Measurements from ENCODE around the gene ZNF22. TPM values are rescaled to one million over a fixed set of nuclear protein-coding genes. Genes with fewer than 3 reads are reported as not detected.
A peak's percentile ranks its signal among the peaks of the same experiment; 100 is the strongest.

The ZNF22 gene
- total RNA-seq (2021), result 22.4 and 29.9 TPM in 2 replicates
- Bru-seq, nascent RNA, result percentile 83 among the genes with signal in this experiment
- percentile 96 among the genes with signal in this experiment for BruChase-seq, experiment 1, labeled RNA remaining after a 2-hour chase
- percentile 95 among the genes with signal in this experiment for BruChase-seq, experiment 2, labeled RNA remaining after a 6-hour chase
- long read RNA-seq, transcript ZNF22-201 (2 exons, 2,551 nt), result major isoform, 149 of 153 reads
- long read RNA-seq, partial matches to known transcripts, result 4 of 153 reads
- long read RNA-seq, other reads (novel, unspliced or antisense), result 0 of 153 reads

- intact Hi-C loops (cut with micrococcal nuclease; ENCODE audit: unreplicated experiment), result loop anchor here (1.0 to 10.0 kb wide), 4 partner anchors 23 to 374 kb away; partner anchors contain the start of genes ALOX5 and DEPP1
- H2AFZ ChIP-seq, result peak within 1 kb of the TSS; percentile 81
- H3K79me2 ChIP-seq (ENCODE audit: low read depth), result peaks cover 8% of the 10 kb centered on the region
- H3K4me2 ChIP-seq, result peak within 1 kb of the TSS; percentile 93
- peaks cover 41% of the 10 kb centered on the region for H3K4me1 ChIP-seq (replicated peaks; ENCODE audit: insufficient read depth)
- H4K20me1 ChIP-seq (ENCODE audit: insufficient read depth), result no peaks in the 10 kb centered on the region
- no peaks in the 10 kb centered on the region for H3K27me3 ChIP-seq (ENCODE audit: insufficient read depth, low read depth)
- POLR2A ChIA-PET (ENCODE audit: unreplicated experiment), result interaction anchor here (1.2 kb wide), 1 partner anchor 22 kb away, joined by 13 read pairs; the partner anchor contains the start of gene DEPP1
- peaks cover 22% of the 10 kb centered on the region for H3F3A ChIP-seq (ENCODE audit: insufficient read depth, low read depth)
- H3K27ac ChIP-seq, result peak within 1 kb of the TSS; percentile 60
- peaks cover 29% of the 10 kb centered on the region; the same call in 1 of the 2 replicates for H3K36me3 ChIP-seq (ENCODE audit: low read depth)
- BruUV-seq (replicated peaks), result no TSS peak
- no peak for TF ChIP-seq CTCF (conservative IDR thresholded peaks at IDR 0.05)
- no peak for TF ChIP-seq EZH2 (IDR thresholded peaks at IDR 0.05; ENCODE audit: low read depth)
- DNase-seq, result peak; percentile 35 to 67
- peak within 1 kb of the TSS; percentile 65 for H3K4me3 ChIP-seq
- peaks cover 15% of the 10 kb centered on the region for H3K9me3 ChIP-seq (ENCODE audit: insufficient read depth, low read depth)
- no peaks in the 10 kb centered on the region for H3K9me2 ChIP-seq (ENCODE audit: insufficient read depth)
- CTCF ChIA-PET, result interaction anchor here (0.7 to 1.2 kb wide), 5 partner anchors 20 to 1005 kb away, joined by 3 to 15 read pairs (median 6); no protein-coding TSS in a partner anchor
Measured at GRCh38 chr10:45000752-45001380, at the start of gene ZNF22. Gene ZNF22, plus strand, starts transcription at chr10:45000923. Its CDS starts 2,446 bp downstream, at chr10:45003369.

- Histone ChIP-seq H2AFZ (no peak overlapping the region), H3K9me2 (ENCODE audit: insufficient read depth) (no peaks in the 10 kb centered on the region), H3K4me2 (no peak overlapping the region), H3K4me3 (no peak overlapping the region), H3F3A (ENCODE audit: insufficient read depth, low read depth) (no peaks in the 10 kb centered on the region), H3K79me2 (ENCODE audit: low read depth) (no peaks in the 10 kb centered on the region), H4K20me1 (ENCODE audit: insufficient read depth) (no peaks in the 10 kb centered on the region), H3K27ac (no peak overlapping the region), H3K36me3 (ENCODE audit: low read depth) (no peaks in the 10 kb centered on the region), H3K9me3 (ENCODE audit: insufficient read depth, low read depth) (no peaks in the 10 kb centered on the region), H3K27me3 (ENCODE audit: insufficient read depth, low read depth) (no peaks in the 10 kb centered on the region), H3K4me1 (replicated peaks; ENCODE audit: insufficient read depth) (no peaks in the 10 kb centered on the region)
- DNase-seq, result no peak
- CTCF ChIA-PET, result no interaction called here
- POLR2A ChIA-PET (ENCODE audit: unreplicated experiment), result no interaction called here
- no TSS peak for BruUV-seq (replicated peaks)
- intact Hi-C loops (cut with micrococcal nuclease; ENCODE audit: unreplicated experiment), result no loop called here
- no peak for TF ChIP-seq CTCF (conservative IDR thresholded peaks at IDR 0.05)
- no peak for TF ChIP-seq EZH2 (IDR thresholded peaks at IDR 0.05; ENCODE audit: low read depth)
Measured at GRCh38 chr10:44951576-44952226, 49.0 kb upstream of the ZNF22 start.

GRCh38 chr10:44952779-44953231, 47.9 kb upstream of the ZNF22 start:
- Histone ChIP-seq H3K27ac (no peak overlapping the region), H3K4me3 (no peak overlapping the region), H3K36me3 (ENCODE audit: low read depth) (no peaks in the 10 kb centered on the region), H3K4me2 (no peak overlapping the region), H3K27me3 (ENCODE audit: insufficient read depth, low read depth) (no peaks in the 10 kb centered on the region), H2AFZ (no peak overlapping the region), H3K79me2 (ENCODE audit: low read depth) (no peaks in the 10 kb centered on the region), H3K9me2 (ENCODE audit: insufficient read depth) (no peaks in the 10 kb centered on the region), H4K20me1 (ENCODE audit: insufficient read depth) (no peaks in the 10 kb centered on the region), H3K4me1 (replicated peaks; ENCODE audit: insufficient read depth) (peaks cover under 1% of the 10 kb centered on the region; the same call in 1 of the 2 replicates), H3F3A (ENCODE audit: insufficient read depth, low read depth) (no peaks in the 10 kb centered on the region), H3K9me3 (ENCODE audit: insufficient read depth, low read depth) (no peaks in the 10 kb centered on the region)
- intact Hi-C loops (cut with micrococcal nuclease; ENCODE audit: unreplicated experiment), result no loop called here
- no TSS peak for BruUV-seq (replicated peaks)
- CTCF ChIA-PET, result no interaction called here
- TF ChIP-seq CTCF (conservative IDR thresholded peaks at IDR 0.05) (no peak), EZH2 (IDR thresholded peaks at IDR 0.05; ENCODE audit: low read depth) (no peak)
- no peak for DNase-seq
- POLR2A ChIA-PET (ENCODE audit: unreplicated experiment), result no interaction called here

All from PC-9 (cell line).